OCI-LY3 (cell line): ENCODE measurements around the gene C11orf24.

Source experiments
- CTCF ChIP-seq: fragments of 200-600, 300-600 bp; sonication (generic); IDR thresholded peaks from 2 replicates; pipeline ENCODE4 v1.5.1; 2014; ENCODE audit warnings: antibody characterized with exemption, low read length, low read depth
- EZH2phosphoT487 ChIP-seq: fragments of 200-600 bp; shearing (Covaris generic); IDR thresholded peaks from 2 replicates; pipeline ENCODE4 v1.6.1; 2018; ENCODE audit warnings: antibody characterized with exemption, mixed run types, low read depth

GRCh38 chr11:68266936-68267880 lies 4.6 kb downstream of the C11orf24 start:
- no peak for TF ChIP-seq CTCF
- no peak for TF ChIP-seq EZH2phosphoT487
